CD4-positive, alpha-beta memory T cell (primary cell): ENCODE results near the gene CACNA1E. TPM values are rescaled to one million over a fixed set of nuclear protein-coding genes. Genes with fewer than 3 reads are reported as not detected.

Source experiments
- CTCF ChIA-PET: fragments of 350-600 bp; sonication (Branson Sonifier 250); formaldehyde crosslinking; loops from one replicate; lab custom pipeline; 2021; ENCODE audit warnings: inconsistent platforms; ENCODE audit not compliant: partially characterized antibody; lab: Charles Lee
- POLR2A ChIA-PET: fragments of 350-600 bp; sonication (Branson Sonifier 250); formaldehyde crosslinking; loops from one replicate; lab custom pipeline; 2021; ENCODE audit not compliant: partially characterized antibody; lab: Charles Lee
- DNase-seq, 5 donors: peaks; one replicate each; pipeline versions ENCODE4 v3.0.0 to v3.0.0-alpha.2; 2020 to 2022; ENCODE audit warnings: mixed read lengths in 1 of 5
- H3K27ac ChIP-seq: one replicate; pipeline ENCODE4 v1.7.0; 2013; ENCODE audit warnings: low read depth, low read length
- H3K27me3 ChIP-seq: 2 replicates; pipeline ENCODE4 v1.7.0; 2013; ENCODE audit warnings: mild to moderate bottlenecking, low read length, moderate library complexity; ENCODE audit not compliant: insufficient read depth
- H3K36me3 ChIP-seq: 2 replicates; pipeline ENCODE4 v1.7.0; 2013; ENCODE audit warnings: mild to moderate bottlenecking, low read length, moderate library complexity; ENCODE audit not compliant: insufficient read depth
- H3K4me1 ChIP-seq: 2 replicates; pipeline ENCODE4 v1.7.0; 2013; ENCODE audit warnings: mild to moderate bottlenecking, low read length, moderate library complexity; ENCODE audit not compliant: insufficient read depth
- H3K4me3 ChIP-seq, 2 donors: one replicate each; pipeline ENCODE4 v1.7.0; 2013; ENCODE audit warnings: low read length in 2 of 2, mild to moderate bottlenecking in 1 of 2
- H3K9me3 ChIP-seq, 2 donors: one replicate each; pipeline ENCODE4 v1.7.0; 2013; ENCODE audit warnings: low read length in 2 of 2, control low read depth in 1 of 2; ENCODE audit not compliant: control insufficient read depth in 1 of 2
- H3K27ac Mint-ChIP-seq, 7 donors: one replicate each; pipeline ENCODE4 v1.8.0; 2020 to 2021; ENCODE audit warnings: mixed read lengths in 7 of 7, mild to moderate bottlenecking in 6 of 7, inconsistent platforms in 3 of 7, moderate library complexity in 3 of 7
- H3K27me3 Mint-ChIP-seq, 2 donors: one replicate each; pipeline ENCODE4 v1.8.0; 2020 to 2021; ENCODE audit warnings: mixed read lengths in 2 of 2
- H3K36me3 Mint-ChIP-seq, 2 donors: one replicate each; pipeline ENCODE4 v1.8.0; 2020 to 2021; ENCODE audit warnings: mixed read lengths in 2 of 2, inconsistent platforms in 1 of 2, mild to moderate bottlenecking in 1 of 2
- H3K4me1 Mint-ChIP-seq, 4 donors: one replicate each; pipeline ENCODE4 v1.8.0; 2020 to 2021; ENCODE audit warnings: mixed read lengths in 4 of 4, mild to moderate bottlenecking in 1 of 4
- H3K4me3 Mint-ChIP-seq, 8 donors: one replicate each; pipeline ENCODE4 v1.8.0; 2020 to 2021; ENCODE audit warnings: mixed read lengths in 8 of 8, mild to moderate bottlenecking in 7 of 8, moderate library complexity in 6 of 8, inconsistent platforms in 3 of 8
- H3K9me3 Mint-ChIP-seq, 8 donors: one replicate each; pipeline ENCODE4 v1.8.0; 2020 to 2021; ENCODE audit warnings: mixed read lengths in 8 of 8, mild to moderate bottlenecking in 5 of 8, inconsistent platforms in 3 of 8, moderate library complexity in 1 of 8
- intact Hi-C: fragments of 100-400 bp; cut with micrococcal nuclease; formaldehyde crosslinking; loops from one replicate; pipeline ENCODE4 v1.15.1; 2023
- polyA plus RNA-seq, 2 donors: library from polyadenylated mRNA; unstranded; fragments of 300-500 nt; fragmentation: Illumina TruSeq; gene quantifications; one replicate each; pipeline ENCODE4 v1.2.3, GENCODE V29; 2021
- total RNA-seq, 2 experiments: library from RNA; stranded (reverse); gene quantifications; one replicate each; pipeline ENCODE4 v1.2.3, GENCODE V29; 2021

Gene CACNA1E
- total and polyA plus RNA-seq, 4 experiments from 2014 or later, result not detected

- H3K9me3 Mint-ChIP-seq, result peaks cover 0 to 1% (median 0%) of the 10 kb centered on the region in 8 donors
- Histone ChIP-seq H3K36me3 (no peaks in the 10 kb centered on the region), H3K4me3 (no peak overlapping the region), H3K4me1 (no peaks in the 10 kb centered on the region), H3K9me3 (no peaks in the 10 kb centered on the region), H3K27me3 (no peaks in the 10 kb centered on the region), H3K27ac (no peak overlapping the region)
- H3K4me1 Mint-ChIP-seq, result no peaks in the 10 kb centered on the region
- ChIA-PET CTCF (no interaction called here), POLR2A (no interaction called here)
- intact Hi-C loops, result no loop called here
- no peaks in the 10 kb centered on the region for H3K36me3 Mint-ChIP-seq
- no peak overlapping the region for H3K27ac Mint-ChIP-seq
- peaks cover 21 to 22% of the 10 kb centered on the region in 2 donors for H3K27me3 Mint-ChIP-seq
- no peak for DNase-seq
- H3K4me3 Mint-ChIP-seq, result no peak overlapping the region
Measured at GRCh38 chr1:181469829-181470228, 13.5 kb upstream of the CACNA1E start.

GRCh38 chr1:181475580-181475979 lies 7.7 kb upstream of the CACNA1E start:
- Histone ChIP-seq H3K4me3 (no peak overlapping the region), H3K4me1 (no peaks in the 10 kb centered on the region), H3K9me3 (no peaks in the 10 kb centered on the region), H3K36me3 (no peaks in the 10 kb centered on the region), H3K27me3 (peaks cover 5% of the 10 kb centered on the region), H3K27ac (no peak overlapping the region)
- H3K4me1 Mint-ChIP-seq, result no peaks in the 10 kb centered on the region
- no peak overlapping the region for H3K4me3 Mint-ChIP-seq
- H3K27ac Mint-ChIP-seq, result no peak overlapping the region
- POLR2A ChIA-PET, result no interaction called here
- intact Hi-C loops, result no loop called here
- H3K9me3 Mint-ChIP-seq, result no peaks in the 10 kb centered on the region
- peaks cover 7 to 14% of the 10 kb centered on the region in 2 donors for H3K27me3 Mint-ChIP-seq
- CTCF ChIA-PET, result interaction anchor here (6.6 kb wide), 1 partner anchor 578 kb away, joined by 72 read pairs; no protein-coding TSS in a partner anchor
- no peak for DNase-seq
- no peaks in the 10 kb centered on the region for H3K36me3 Mint-ChIP-seq

GRCh38 chr1:181476581-181476980 lies 6.7 kb upstream of the CACNA1E start:
- Mint-ChIP-seq H3K27ac (no peak overlapping the region), H3K36me3 (no peaks in the 10 kb centered on the region), H3K4me1 (no peaks in the 10 kb centered on the region), H3K27me3 (peaks cover 9 to 18% of the 10 kb centered on the region in 2 donors), H3K4me3 (no peak overlapping the region), H3K9me3 (no peaks in the 10 kb centered on the region)
- Histone ChIP-seq H3K27me3 (peaks cover 6% of the 10 kb centered on the region), H3K27ac (no peak overlapping the region), H3K36me3 (no peaks in the 10 kb centered on the region), H3K4me3 (no peak overlapping the region), H3K9me3 (no peaks in the 10 kb centered on the region), H3K4me1 (no peaks in the 10 kb centered on the region)
- intact Hi-C loops, result no loop called here
- ChIA-PET POLR2A (no interaction called here), CTCF (interaction anchor here (0.6 to 6.6 kb wide), 4 partner anchors 10 to 1123 kb away, joined by 3 to 72 read pairs (median 36); no protein-coding TSS in a partner anchor)
- no peak for DNase-seq

- no peak for DNase-seq
- CTCF ChIA-PET, result interaction anchor here (0.6 to 6.6 kb wide), 12 partner anchors 8 to 665 kb away, joined by 3 to 72 read pairs (median 6); no protein-coding TSS in a partner anchor
- peaks cover 9% of the 10 kb centered on the region for H3K4me1 ChIP-seq
Measured at GRCh38 chr1:181478306-181478705, 5.0 kb upstream of the CACNA1E start.

GRCh38 chr1:181479137-181479745 lies 4.1 kb upstream of the CACNA1E start:
- DNase-seq, result peak in 3 of 5 donors; percentile 18 to 31 (median 19)
- peaks cover 10% of the 10 kb centered on the region for H3K27me3 ChIP-seq
- peaks cover 10% of the 10 kb centered on the region for H3K4me1 ChIP-seq
- no peaks in the 10 kb centered on the region for H3K36me3 Mint-ChIP-seq
- peaks cover 24 to 27% of the 10 kb centered on the region in 2 donors for H3K27me3 Mint-ChIP-seq
- H3K4me1 Mint-ChIP-seq, result peaks cover 1 to 13% (median 6%) of the 10 kb centered on the region in 4 donors
- H3K9me3 Mint-ChIP-seq, result peaks cover 0 to 2% (median 0%) of the 10 kb centered on the region in 8 donors
- CTCF ChIA-PET, result interaction anchor here (0.8 to 6.6 kb wide), 12 partner anchors 7 to 664 kb away, joined by 3 to 72 read pairs (median 6); no protein-coding TSS in a partner anchor
- intact Hi-C loops, result loop anchor here (1.0 to 2.0 kb wide), 3 partner anchors 458 to 918 kb away; no protein-coding TSS in a partner anchor
- H3K36me3 ChIP-seq, result no peaks in the 10 kb centered on the region
- POLR2A ChIA-PET, result no interaction called here
- H3K4me3 Mint-ChIP-seq, result no peak overlapping the region
- H3K9me3 ChIP-seq, result no peaks in the 10 kb centered on the region
- H3K27ac Mint-ChIP-seq, result no peak overlapping the region
- no peak overlapping the region for H3K27ac ChIP-seq
- H3K4me3 ChIP-seq, result no peak overlapping the region

More at GRCh38 chr1:181478306-181478705, 5.0 kb upstream of the CACNA1E start:
- Mint-ChIP-seq H3K9me3 (no peaks in the 10 kb centered on the region), H3K27me3 (peaks cover 16 to 20% of the 10 kb centered on the region in 2 donors), H3K4me3 (no peak overlapping the region), H3K36me3 (no peaks in the 10 kb centered on the region), H3K4me1 (peaks cover 0 to 4% (median 2%) of the 10 kb centered on the region in 4 donors), H3K27ac (no peak overlapping the region)
- POLR2A ChIA-PET, result no interaction called here
- intact Hi-C loops, result loop anchor here (2.0 kb wide), 1 partner anchor 918 kb away; no protein-coding TSS in a partner anchor
- Histone ChIP-seq H3K9me3 (no peaks in the 10 kb centered on the region), H3K27me3 (peaks cover 9% of the 10 kb centered on the region), H3K27ac (no peak overlapping the region), H3K36me3 (no peaks in the 10 kb centered on the region), H3K4me3 (no peak overlapping the region)

- H3K4me3 Mint-ChIP-seq, result no peak overlapping the region
- H3K27me3 ChIP-seq, result peaks cover 32% of the 10 kb centered on the region
- DNase-seq, result no peak
- no peak overlapping the region for H3K27ac Mint-ChIP-seq
- no peaks in the 10 kb centered on the region for H3K9me3 ChIP-seq
- no peak overlapping the region for H3K27ac ChIP-seq
- POLR2A ChIA-PET, result no interaction called here
- no peaks in the 10 kb centered on the region for H3K36me3 Mint-ChIP-seq
- intact Hi-C loops, result no loop called here
- peaks cover 13% of the 10 kb centered on the region for H3K4me1 ChIP-seq
- no peaks in the 10 kb centered on the region for H3K36me3 ChIP-seq
- H3K4me3 ChIP-seq, result no peak overlapping the region
- CTCF ChIA-PET, result interaction anchor here (6.3 kb wide), 1 partner anchor 599 kb away, joined by 67 read pairs; no protein-coding TSS in a partner anchor
- peaks cover 4 to 21% (median 15%) of the 10 kb centered on the region in 4 donors for H3K4me1 Mint-ChIP-seq
- peaks cover 0 to 4% (median 0%) of the 10 kb centered on the region in 8 donors for H3K9me3 Mint-ChIP-seq
- peaks cover 46 to 52% of the 10 kb centered on the region in 2 donors for H3K27me3 Mint-ChIP-seq
Measured at GRCh38 chr1:181482001-181482430, 1.3 kb upstream of the CACNA1E start.

- CTCF ChIA-PET, result interaction anchor here (1.0 to 6.3 kb wide), 3 partner anchors 572 to 602 kb away, joined by 3 to 67 read pairs (median 9); no protein-coding TSS in a partner anchor
- Mint-ChIP-seq H3K36me3 (no peaks in the 10 kb centered on the region), H3K9me3 (peaks cover 0 to 4% (median 0%) of the 10 kb centered on the region in 8 donors), H3K4me3 (peak overlapping the region in 4 of 8 donors; percentile 25 to 61 (median 57)), H3K27ac (no peak overlapping the region), H3K27me3 (peaks cover 52 to 54% of the 10 kb centered on the region in 2 donors), H3K4me1 (peaks cover 4 to 21% (median 15%) of the 10 kb centered on the region in 4 donors)
- no peaks in the 10 kb centered on the region for H3K36me3 ChIP-seq
- no peaks in the 10 kb centered on the region for H3K9me3 ChIP-seq
- POLR2A ChIA-PET, result no interaction called here
- H3K27me3 ChIP-seq, result peaks cover 32% of the 10 kb centered on the region
- H3K4me1 ChIP-seq, result peaks cover 13% of the 10 kb centered on the region
- peak in 1 of 5 donors; percentile 2 for DNase-seq
- intact Hi-C loops, result no loop called here
- no peak overlapping the region for H3K4me3 ChIP-seq
- H3K27ac ChIP-seq, result no peak overlapping the region
Measured at GRCh38 chr1:181482521-181483284, 614 bp upstream of the CACNA1E start.
